Activated CD8-positive, alpha-beta T cell treated with anti-CD3 and anti-CD28 coated beads for 36 hours (primary cell): ENCODE results near the gene JAK3. TPM values are rescaled to one million over a fixed set of nuclear protein-coding genes. Genes with fewer than 3 reads are reported as not detected.

Experiments
- ATAC-seq: fragments of 200-7000 bp; cut with Tn5 transposase; one replicate; pipeline ENCODE4 v1.10.0; 2021; ENCODE audit warnings: mild to moderate bottlenecking, moderate library complexity
- CTCF ChIA-PET: fragments of 350-600 bp; sonication (Branson Sonifier 250); formaldehyde crosslinking; loops from one replicate; lab custom pipeline; 2021; ENCODE audit warnings: antibody characterized with exemption; lab: Charles Lee
- POLR2A ChIA-PET: fragments of 350-600 bp; sonication (Branson Sonifier 250); formaldehyde crosslinking; loops from one replicate; lab custom pipeline; 2021; ENCODE audit warnings: antibody characterized with exemption; lab: Charles Lee
- DNase-seq: peaks from one replicate; pipeline ENCODE4 v3.0.0-alpha.2; 2020
- H3K27ac Mint-ChIP-seq: one replicate; pipeline ENCODE4 v1.8.0; 2021; ENCODE audit warnings: mild to moderate bottlenecking, mixed read lengths
- H3K27me3 Mint-ChIP-seq: one replicate; pipeline ENCODE4 v1.8.0; 2021; ENCODE audit warnings: mixed read lengths
- H3K36me3 Mint-ChIP-seq: one replicate; pipeline ENCODE4 v1.8.0; 2021; ENCODE audit warnings: low read depth, mixed read lengths
- H3K4me1 Mint-ChIP-seq: one replicate; pipeline ENCODE4 v1.8.0; 2021; ENCODE audit warnings: low read depth, mixed read lengths
- H3K4me3 Mint-ChIP-seq: one replicate; pipeline ENCODE4 v1.8.0; 2021; ENCODE audit warnings: mild to moderate bottlenecking, moderate library complexity, mixed read lengths
- H3K9me3 Mint-ChIP-seq: one replicate; pipeline ENCODE4 v1.8.0; 2021; ENCODE audit warnings: mixed read lengths
- intact Hi-C: fragments of 100-400 bp; cut with micrococcal nuclease; formaldehyde crosslinking; loops from one replicate; pipeline ENCODE4 v1.10.0; 2022
- total RNA-seq, 2 experiments: library from RNA; stranded (reverse); gene quantifications; one replicate each; pipeline ENCODE4 v1.2.3, GENCODE V29; 2021
- TF ChIP-seq, protein P1 (sequence below): fragments of 200-600 bp; IDR thresholded peaks from one replicate; pipeline ENCODE4 v1.8.0; 2022; ENCODE audit warnings: antibody characterized with exemption, mild to moderate bottlenecking

Gene JAK3
- total RNA-seq, 2 experiments from 2014 or later = 120 to 126 TPM

DNA sequence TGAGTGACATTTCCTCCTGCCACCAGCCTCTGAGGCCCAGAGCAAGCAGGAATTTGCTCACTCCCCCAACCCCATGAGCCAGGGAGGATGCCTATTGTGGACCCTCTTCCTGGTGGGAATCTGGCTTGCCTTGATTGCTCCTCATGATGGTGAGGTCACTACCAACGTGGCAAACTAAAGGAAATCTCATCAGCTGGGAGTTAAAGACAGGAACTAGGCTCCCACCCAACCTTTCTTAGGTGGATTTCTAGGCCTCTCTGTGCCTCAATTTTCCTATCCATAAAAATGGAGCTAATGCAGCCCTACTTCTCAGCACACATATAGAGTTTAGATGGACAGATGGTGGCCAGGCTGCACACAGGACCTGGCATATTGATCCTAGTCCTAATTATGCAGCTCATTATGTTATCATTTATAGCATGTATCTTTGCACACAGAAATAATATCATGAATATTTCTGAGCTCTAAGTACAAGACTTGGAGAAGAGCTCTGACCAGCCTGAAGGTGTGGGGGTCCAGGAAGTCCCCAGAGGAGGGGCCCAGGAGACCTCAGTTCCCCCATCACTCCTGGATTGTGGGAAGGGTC, 50.9 kb downstream of the JAK3 start:
- H3K27me3 Mint-ChIP-seq = peaks cover 4% of the 10 kb centered on the region
- intact Hi-C loops = loop anchor here (10.0 kb wide), 1 partner anchor 58 kb away; the partner anchor contains the start of gene RPL18A
- H3K27ac Mint-ChIP-seq = no peak overlapping the region
- no peak for DNase-seq
- ATAC-seq = no peak
- no peak overlapping the region for H3K4me3 Mint-ChIP-seq
- TF ChIP-seq, protein P1, sequence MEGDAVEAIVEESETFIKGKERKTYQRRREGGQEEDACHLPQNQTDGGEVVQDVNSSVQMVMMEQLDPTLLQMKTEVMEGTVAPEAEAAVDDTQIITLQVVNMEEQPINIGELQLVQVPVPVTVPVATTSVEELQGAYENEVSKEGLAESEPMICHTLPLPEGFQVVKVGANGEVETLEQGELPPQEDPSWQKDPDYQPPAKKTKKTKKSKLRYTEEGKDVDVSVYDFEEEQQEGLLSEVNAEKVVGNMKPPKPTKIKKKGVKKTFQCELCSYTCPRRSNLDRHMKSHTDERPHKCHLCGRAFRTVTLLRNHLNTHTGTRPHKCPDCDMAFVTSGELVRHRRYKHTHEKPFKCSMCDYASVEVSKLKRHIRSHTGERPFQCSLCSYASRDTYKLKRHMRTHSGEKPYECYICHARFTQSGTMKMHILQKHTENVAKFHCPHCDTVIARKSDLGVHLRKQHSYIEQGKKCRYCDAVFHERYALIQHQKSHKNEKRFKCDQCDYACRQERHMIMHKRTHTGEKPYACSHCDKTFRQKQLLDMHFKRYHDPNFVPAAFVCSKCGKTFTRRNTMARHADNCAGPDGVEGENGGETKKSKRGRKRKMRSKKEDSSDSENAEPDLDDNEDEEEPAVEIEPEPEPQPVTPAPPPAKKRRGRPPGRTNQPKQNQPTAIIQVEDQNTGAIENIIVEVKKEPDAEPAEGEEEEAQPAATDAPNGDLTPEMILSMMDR = no peak
- no peaks in the 10 kb centered on the region for H3K9me3 Mint-ChIP-seq
- H3K36me3 Mint-ChIP-seq = no peaks in the 10 kb centered on the region
- CTCF ChIA-PET = interaction anchor here (0.9 to 1.2 kb wide), 4 partner anchors 13 to 93 kb away, joined by 3 to 5 read pairs (median 3); partner anchors contain the start of gene RPL18A
- POLR2A ChIA-PET = interaction anchor here (1.2 kb wide), 2 partner anchors 13 to 48 kb away, joined by 3 read pairs; no protein-coding TSS in a partner anchor
- peaks cover 36% of the 10 kb centered on the region for H3K4me1 Mint-ChIP-seq

DNA sequence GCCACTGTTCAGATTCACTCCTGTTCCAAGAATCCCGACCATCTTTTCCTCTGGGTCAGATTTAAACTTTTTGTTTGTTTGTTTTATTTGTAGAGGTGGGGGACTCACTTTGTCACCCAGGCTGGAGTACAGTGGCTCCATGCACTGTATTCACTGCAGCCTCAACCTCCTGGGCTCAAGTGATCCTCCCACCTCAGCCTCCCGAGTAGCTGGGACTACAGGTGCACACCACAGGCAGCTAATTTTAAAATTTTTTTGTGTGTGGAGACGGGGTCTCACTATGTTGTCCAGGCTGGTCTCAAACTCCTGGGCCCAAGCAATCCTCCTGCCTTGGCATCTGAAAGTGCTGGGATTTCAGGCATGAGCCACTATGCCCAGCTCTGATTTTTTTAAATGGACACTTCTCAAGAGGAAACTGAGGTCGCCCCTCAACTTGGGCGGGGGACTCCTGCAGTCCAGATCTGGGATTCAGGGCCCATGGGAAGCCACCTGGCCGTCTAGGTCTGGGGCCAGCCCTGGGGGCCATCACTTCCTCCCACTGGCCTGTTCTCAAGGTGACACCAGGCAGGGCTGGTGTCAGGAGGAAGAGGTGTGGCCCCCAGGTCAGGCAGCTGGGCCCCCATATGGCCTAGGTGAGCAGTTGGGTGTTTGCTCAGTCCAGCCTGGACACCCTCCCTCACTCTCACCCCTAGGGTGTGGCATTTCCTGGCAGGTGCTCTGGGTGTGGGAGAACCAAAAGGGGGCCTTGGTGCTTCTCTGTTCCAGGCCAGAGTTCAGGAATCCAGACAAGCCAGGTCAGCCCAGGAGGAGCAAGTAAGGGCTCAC, 51.6 kb downstream of the JAK3 start:
- Mint-ChIP-seq H3K4me1 (peaks cover 43% of the 10 kb centered on the region), H3K4me3 (no peak overlapping the region), H3K9me3 (no peaks in the 10 kb centered on the region), H3K27me3 (peaks cover 4% of the 10 kb centered on the region), H3K36me3 (no peaks in the 10 kb centered on the region), H3K27ac (no peak overlapping the region)
- TF ChIP-seq, protein P1 = no peak
- no peak for DNase-seq
- CTCF ChIA-PET = interaction anchor here (0.9 to 2.2 kb wide), 5 partner anchors 13 to 92 kb away, joined by 3 to 16 read pairs (median 3); partner anchors contain the start of gene RPL18A
- POLR2A ChIA-PET = interaction anchor here (0.8 to 1.2 kb wide), 4 partner anchors 14 to 137 kb away, joined by 3 read pairs; partner anchors contain the start of gene CCDC124
- intact Hi-C loops = loop anchor here (10.0 kb wide), 1 partner anchor 59 kb away; the partner anchor contains the start of gene RPL18A
- no peak for ATAC-seq

DNA sequence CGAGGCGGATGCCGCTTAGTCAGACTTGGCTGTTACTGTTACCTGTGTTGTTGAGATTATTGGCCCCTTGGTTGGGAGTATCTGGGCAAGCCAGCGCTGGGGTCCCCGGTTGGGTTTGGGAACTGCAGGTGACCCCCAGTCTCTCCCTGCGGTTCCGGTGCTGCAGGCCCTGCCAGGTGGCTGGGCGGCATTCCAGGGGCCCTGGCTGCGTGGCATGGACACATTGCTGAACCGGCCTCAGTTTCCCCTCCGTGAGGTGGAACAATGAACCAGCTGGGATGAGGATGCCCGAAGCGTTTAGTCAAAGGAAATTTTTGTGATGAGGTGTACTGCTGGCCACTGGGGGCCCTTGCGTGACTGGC, 52.3 kb downstream of the JAK3 start:
- no peak for ATAC-seq
- H3K4me3 Mint-ChIP-seq = peak overlapping the region; percentile 41
- no peak overlapping the region for H3K27ac Mint-ChIP-seq
- H3K4me1 Mint-ChIP-seq = peaks cover 46% of the 10 kb centered on the region
- ChIA-PET POLR2A (interaction anchor here (0.8 kb wide), 1 partner anchor 37 kb away, joined by 3 read pairs; no protein-coding TSS in a partner anchor), CTCF (interaction anchor here (0.8 to 2.2 kb wide), 4 partner anchors 56 to 138 kb away, joined by 3 to 16 read pairs (median 5); partner anchors contain the start of gene CCDC124)
- no peaks in the 10 kb centered on the region for H3K9me3 Mint-ChIP-seq
- TF ChIP-seq, protein P1 = no peak
- intact Hi-C loops = loop anchor here (10.0 kb wide), 1 partner anchor 59 kb away; the partner anchor contains the start of gene RPL18A
- no peaks in the 10 kb centered on the region for H3K36me3 Mint-ChIP-seq
- no peak for DNase-seq
- H3K27me3 Mint-ChIP-seq = peaks cover 4% of the 10 kb centered on the region

DNA sequence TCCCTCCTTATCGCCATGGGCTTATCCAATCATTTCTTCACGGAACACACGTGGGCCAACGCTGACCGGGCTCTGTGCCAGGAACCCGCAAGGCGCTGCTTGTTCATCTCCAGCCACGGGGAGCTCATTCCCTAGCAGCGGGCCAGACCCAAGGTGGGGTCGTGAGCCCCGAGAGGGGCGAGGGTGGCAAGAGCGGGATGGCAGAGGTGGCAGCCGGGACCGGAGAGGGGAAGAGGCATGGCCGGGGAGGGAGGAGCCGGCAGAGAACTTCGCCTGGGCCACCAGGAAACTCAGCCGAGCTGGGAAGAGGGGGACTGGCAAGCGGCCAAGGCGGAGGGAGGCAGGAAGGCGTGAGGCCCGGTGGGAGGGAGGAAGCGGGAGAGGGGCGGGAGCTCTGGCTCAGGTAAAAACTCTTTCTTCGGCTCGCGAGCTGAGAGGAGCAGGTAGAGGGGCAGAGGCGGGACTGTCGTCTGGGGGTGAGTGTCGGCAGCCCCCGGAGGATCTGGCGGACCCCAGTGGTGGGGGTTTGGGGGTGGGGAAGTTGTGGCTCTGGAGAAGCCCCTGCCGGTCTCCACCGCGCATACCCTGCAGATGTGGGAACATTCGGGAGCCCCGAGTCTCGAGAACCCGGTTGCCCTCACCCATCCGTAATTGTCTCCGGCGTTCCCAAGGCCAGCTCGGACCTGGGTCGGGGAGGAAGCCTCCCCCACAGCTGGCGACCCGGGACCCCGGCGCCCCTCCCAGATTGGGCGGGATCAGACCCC, 52.9 kb downstream of the JAK3 start, which contains the start of gene B3GNT3:
Gene B3GNT3 (plus strand): TSS at position 408 of the 764 bp plus-strand sequence. CDS start 12,670 bp downstream, outside the sequence.
- H3K9me3 Mint-ChIP-seq = no peaks in the 10 kb centered on the region
- no peaks in the 10 kb centered on the region for H3K36me3 Mint-ChIP-seq
- DNase-seq (no peak), ATAC-seq (no peak)
- TF ChIP-seq, protein P1 = no peak
- ChIA-PET CTCF (interaction anchor here (0.8 to 2.2 kb wide), 4 partner anchors 57 to 138 kb away, joined by 3 to 16 read pairs (median 5); partner anchors contain the start of gene CCDC124), POLR2A (interaction anchor here (1.0 kb wide), 1 partner anchor 11 kb away, joined by 3 read pairs; no protein-coding TSS in a partner anchor)
- peaks cover 46% of the 10 kb centered on the region for H3K4me1 Mint-ChIP-seq
- peaks cover 4% of the 10 kb centered on the region for H3K27me3 Mint-ChIP-seq
- H3K4me3 Mint-ChIP-seq = peak within 1 kb of the TSS; percentile 41
- intact Hi-C loops = loop anchor here (10.0 kb wide), 1 partner anchor 60 kb away; the partner anchor contains the start of gene RPL18A
- no peak within 1 kb of the TSS for H3K27ac Mint-ChIP-seq
